ENCODE results near the gene SLIT3.

The SLIT3 gene

GRCh38 chr5:169339869-169340268 is 38.9 kb upstream of the SLIT3 start:
- DNase-seq (ENCODE audit: low read depth): no peak
- TF ChIP-seq CTCF (conservative IDR thresholded peaks at IDR 0.05; ENCODE audit: control insufficient read depth, insufficient read depth, low read depth, low read length): no peak
- no peak overlapping the region for H3K4me3 ChIP-seq (ENCODE audit: control insufficient read depth, low read depth, low read length)

GRCh38 chr5:169336242-169336641 is 35.3 kb upstream of the SLIT3 start:
- H3K4me3 ChIP-seq (ENCODE audit: control insufficient read depth, low read depth, low read length): no peak overlapping the region
- TF ChIP-seq CTCF (conservative IDR thresholded peaks at IDR 0.05; ENCODE audit: control insufficient read depth, insufficient read depth, low read depth, low read length): no peak
- DNase-seq (ENCODE audit: low read depth): no peak

GRCh38 chr5:169335806-169336205 is 34.9 kb upstream of the SLIT3 start:
- no peak for TF ChIP-seq CTCF (conservative IDR thresholded peaks at IDR 0.05; ENCODE audit: control insufficient read depth, insufficient read depth, low read depth, low read length)
- DNase-seq (ENCODE audit: low read depth): no peak
- no peak overlapping the region for H3K4me3 ChIP-seq (ENCODE audit: control insufficient read depth, low read depth, low read length)

GRCh38 chr5:169333518-169333917 is 32.6 kb upstream of the SLIT3 start:
- no peak overlapping the region for H3K4me3 ChIP-seq (ENCODE audit: control insufficient read depth, low read depth, low read length)
- no peak for TF ChIP-seq CTCF (conservative IDR thresholded peaks at IDR 0.05; ENCODE audit: control insufficient read depth, insufficient read depth, low read depth, low read length)
- no peak for DNase-seq (ENCODE audit: low read depth)

- DNase-seq (ENCODE audit: low read depth): no peak
- no peak for TF ChIP-seq CTCF (conservative IDR thresholded peaks at IDR 0.05; ENCODE audit: control insufficient read depth, insufficient read depth, low read depth, low read length)
- no peak overlapping the region for H3K4me3 ChIP-seq (ENCODE audit: control insufficient read depth, low read depth, low read length)
Observed at GRCh38 chr5:169331292-169331852, 30.4 kb upstream of the SLIT3 start.

GRCh38 chr5:169328401-169328800 is 27.5 kb upstream of the SLIT3 start:
- no peak for TF ChIP-seq CTCF (conservative IDR thresholded peaks at IDR 0.05; ENCODE audit: control insufficient read depth, insufficient read depth, low read depth, low read length)
- no peak for DNase-seq (ENCODE audit: low read depth)
- no peak overlapping the region for H3K4me3 ChIP-seq (ENCODE audit: control insufficient read depth, low read depth, low read length)

GRCh38 chr5:169325273-169325672 is 24.3 kb upstream of the SLIT3 start:
- TF ChIP-seq CTCF (conservative IDR thresholded peaks at IDR 0.05; ENCODE audit: control insufficient read depth, insufficient read depth, low read depth, low read length): no peak
- DNase-seq (ENCODE audit: low read depth): no peak
- no peak overlapping the region for H3K4me3 ChIP-seq (ENCODE audit: control insufficient read depth, low read depth, low read length)
